HG03039 (cell line): Measurements from ENCODE around the gene ERN1.
"Not testable (repeated sequence)": the region's sequence is repeated elsewhere in the genome, so short reads cannot be mapped to it uniquely, and the experiment has no call there.

ENCODE experiments used
- ATAC-seq: cut with Tn5 transposase; IDR thresholded peaks from one replicate; pipeline ENCODE4 v1.9.1; 2021; ENCODE audit warnings: mild to moderate bottlenecking, moderate library complexity; ENCODE audit not compliant: unreplicated experiment

The ERN1 gene

GRCh38 chr17:64129765-64130558 lies at the start of gene ERN1:
Gene ERN1 (minus strand): TSS chr17:64130144. CDS start chr17:64130029, 115 bp downstream.
- peak; percentile 77 for ATAC-seq

- ATAC-seq, result not testable (repeated sequence)
Measured at GRCh38 chr17:64179024-64179423, 49.1 kb upstream of the ERN1 start.

- no peak for ATAC-seq
Measured at GRCh38 chr17:64178011-64178825, 48.3 kb upstream of the ERN1 start.

GRCh38 chr17:64177311-64178010 lies 47.5 kb upstream of the ERN1 start:
- ATAC-seq, result no peak

GRCh38 chr17:64176556-64176955 lies 46.6 kb upstream of the ERN1 start:
- ATAC-seq, result no peak

- no peak for ATAC-seq
Measured at GRCh38 chr17:64174686-64175456, 44.9 kb upstream of the ERN1 start.

- no peak for ATAC-seq
Measured at GRCh38 chr17:64173646-64174045, 43.7 kb upstream of the ERN1 start.

GRCh38 chr17:64172510-64172909 lies 42.6 kb upstream of the ERN1 start:
- no peak for ATAC-seq

GRCh38 chr17:64171041-64171440 lies 41.1 kb upstream of the ERN1 start:
- ATAC-seq, result no peak

- no peak for ATAC-seq
Measured at GRCh38 chr17:64170286-64170685, 40.3 kb upstream of the ERN1 start.

GRCh38 chr17:64167666-64168065 lies 37.7 kb upstream of the ERN1 start:
- ATAC-seq, result not testable (repeated sequence)

GRCh38 chr17:64166876-64167275 lies 36.9 kb upstream of the ERN1 start:
- no peak for ATAC-seq

GRCh38 chr17:64165347-64165746 lies 35.4 kb upstream of the ERN1 start:
- no peak for ATAC-seq

- ATAC-seq, result no peak
Measured at GRCh38 chr17:64164596-64165285, 34.8 kb upstream of the ERN1 start.

GRCh38 chr17:64163468-64163867 lies 33.5 kb upstream of the ERN1 start:
- ATAC-seq, result no peak

- no peak for ATAC-seq
Measured at GRCh38 chr17:64162554-64162953, 32.6 kb upstream of the ERN1 start.

GRCh38 chr17:64161380-64162176 lies 31.6 kb upstream of the ERN1 start:
- no peak for ATAC-seq

GRCh38 chr17:64160378-64160777 lies 30.4 kb upstream of the ERN1 start:
- ATAC-seq, result no peak
